Erythroblast (primary cell): ENCODE measurements around the gene CCR3.

Source experiments
- GATA1 ChIP-seq: IDR thresholded peaks from 2 replicates; pipeline ENCODE4 v1.6.1; 2011; ENCODE audit warnings: low read depth, mild to moderate bottlenecking, control low read depth, low read length, moderate library complexity
- POLR2A ChIP-seq: IDR thresholded peaks from 2 replicates; pipeline ENCODE4 v1.6.1; 2011; ENCODE audit warnings: mild to moderate bottlenecking, low read length

DNA sequence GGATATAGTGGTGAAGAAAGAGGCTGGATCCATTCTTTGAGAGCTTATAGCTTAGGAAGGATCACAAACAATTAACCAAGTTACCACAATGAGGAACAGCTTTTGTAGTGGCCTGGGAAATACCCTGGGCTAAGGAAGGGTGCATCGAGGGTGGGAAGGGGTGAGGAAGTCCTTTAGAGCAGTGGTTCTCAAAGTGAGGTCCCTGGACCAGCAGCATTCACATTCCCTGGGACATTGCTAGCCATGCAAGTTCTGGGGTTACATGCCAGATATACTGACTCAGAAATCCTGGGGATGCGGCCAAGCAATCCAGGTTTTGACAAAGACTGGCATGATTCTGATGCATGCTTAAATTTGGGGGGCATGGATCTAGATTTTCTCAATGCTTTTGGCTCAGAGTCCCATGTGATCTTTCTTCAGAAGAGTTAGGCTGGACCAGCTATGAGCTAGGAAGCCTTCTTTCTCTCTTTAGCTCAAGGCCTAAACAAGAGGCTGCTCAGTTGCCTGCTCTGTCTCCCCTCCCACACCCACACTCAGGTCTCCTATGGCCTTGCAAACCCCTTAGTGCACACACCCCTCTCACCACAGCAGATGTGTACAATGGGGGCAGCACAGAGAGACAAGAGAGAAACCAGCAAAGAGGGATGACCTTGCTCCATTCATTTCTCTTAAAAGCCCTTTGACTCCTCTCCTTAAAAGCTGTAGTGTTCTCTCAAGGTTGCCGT, 32.4 kb upstream of the CCR3 start:
- TF ChIP-seq POLR2A (no peak), GATA1 (no peak)
